GM23338 (cell line): ENCODE results near the gene PTK6. TPM values are rescaled to one million over a fixed set of nuclear protein-coding genes. Genes with fewer than 3 reads are reported as not detected.
A peak's percentile ranks its signal among the peaks of the same experiment; 100 is the strongest.

Experiments used
- ATAC-seq: fragments of 200-7000 bp; cut with Tn5 transposase; 3 replicates; pipeline ENCODE4 v1.9.1; 2020
- DNase-seq: peaks from one replicate; pipeline ENCODE4 v3.0.0-alpha.2; 2015; ENCODE audit warnings: low spot score
- H2AFZ ChIP-seq: fragments of 200-600 bp; sonication (generic); 2 replicates; pipeline ENCODE4 v1.8.0; 2016; ENCODE audit warnings: antibody characterized with exemption, mild to moderate bottlenecking, moderate library complexity
- H3F3A ChIP-seq: fragments of 200-600 bp; sonication (generic); replicated peaks from 2 replicates; pipeline ENCODE4 v1.8.0; 2017; ENCODE audit warnings: antibody characterized with exemption, mixed run types, low read depth
- H3K27ac ChIP-seq: fragments of 200-600 bp; sonication (generic); 2 replicates; pipeline ENCODE4 v1.6.1; 2016; ENCODE audit warnings: low read depth
- H3K27me3 ChIP-seq: fragments of 200-600 bp; sonication (generic); 2 replicates; pipeline ENCODE4 v1.8.0; 2016; ENCODE audit warnings: mild to moderate bottlenecking, mixed run types, moderate library complexity; ENCODE audit not compliant: insufficient read depth
- H3K36me3 ChIP-seq: fragments of 200-600 bp; sonication (generic); 2 replicates; pipeline ENCODE4 v1.8.0; 2016; ENCODE audit warnings: mild to moderate bottlenecking; ENCODE audit not compliant: insufficient read depth
- H3K4me1 ChIP-seq: fragments of 200-600 bp; sonication (generic); 2 replicates; pipeline ENCODE4 v1.8.0; 2016; ENCODE audit warnings: mild to moderate bottlenecking, moderate library complexity; ENCODE audit not compliant: insufficient read depth
- H3K4me2 ChIP-seq: fragments of 200-600 bp; sonication (generic); 2 replicates; pipeline ENCODE4 v1.7.1; 2017; ENCODE audit warnings: mixed run types
- H3K4me3 ChIP-seq: fragments of 200-600 bp; sonication (generic); 2 replicates; pipeline ENCODE4 v1.6.1; 2016; ENCODE audit warnings: mixed run types
- H3K79me2 ChIP-seq: fragments of 200-600 bp; sonication (generic); replicated peaks from 2 replicates; pipeline ENCODE4 v1.8.0; 2017; ENCODE audit warnings: mild to moderate bottlenecking; ENCODE audit not compliant: insufficient read depth
- H3K9me2 ChIP-seq: fragments of 200-600 bp; sonication (generic); 2 replicates; pipeline ENCODE4 v1.8.0; 2017; ENCODE audit not compliant: insufficient read depth
- H4K20me1 ChIP-seq: fragments of 200-600 bp; sonication (generic); replicated peaks from 2 replicates; pipeline ENCODE4 v1.8.0; 2017; ENCODE audit warnings: mild to moderate bottlenecking; ENCODE audit not compliant: insufficient read depth
- H3K27ac Mint-ChIP-seq: 2 replicates; pipeline ENCODE4 v1.8.0; 2020; ENCODE audit warnings: inconsistent platforms, mild to moderate bottlenecking, moderate library complexity, mixed read lengths
- H3K27me3 Mint-ChIP-seq: 3 replicates; pipeline ENCODE4 v1.8.0; 2022; ENCODE audit warnings: low read depth, mild to moderate bottlenecking, moderate library complexity, mixed read lengths, inconsistent platforms; ENCODE audit not compliant: insufficient read depth, poor library complexity
- H3K36me3 Mint-ChIP-seq: 3 replicates; pipeline ENCODE4 v1.8.0; 2021; ENCODE audit warnings: low read depth, mild to moderate bottlenecking, inconsistent platforms, moderate library complexity, mixed read lengths
- H3K4me1 Mint-ChIP-seq: 3 replicates; pipeline ENCODE4 v1.8.0; 2020; ENCODE audit warnings: mild to moderate bottlenecking, inconsistent platforms, mixed read lengths
- H3K4me3 Mint-ChIP-seq: 3 replicates; pipeline ENCODE4 v1.8.0; 2021; ENCODE audit warnings: moderate library complexity, mild to moderate bottlenecking, inconsistent platforms, mixed read lengths
- H3K9me3 Mint-ChIP-seq: 3 replicates; pipeline ENCODE4 v1.8.0; 2020; ENCODE audit warnings: moderate library complexity, mild to moderate bottlenecking, inconsistent platforms, mixed read lengths
- CREB1 ChIP-seq: fragments of 250-450 bp; sonication (Bioruptor Pico); IDR thresholded peaks from 2 replicates; pipeline ENCODE4 v1.5.0; 2020; ENCODE audit warnings: low read depth, mild to moderate bottlenecking, moderate library complexity
- CTCF ChIP-seq, 2 experiments: fragments of 200-600 bp in 1 of 2; sonication (generic) in 1 of 2; conservative IDR thresholded peaks; 2 replicates each; pipeline versions ENCODE4 v1.5.1 to v1.6.1; 2016 to 2017; ENCODE audit warnings: antibody characterized with exemption in 2 of 2, low read depth in 2 of 2, mild to moderate bottlenecking in 2 of 2, moderate library complexity in 1 of 2
- ETS1 ChIP-seq: IDR thresholded peaks from 2 replicates; pipeline ENCODE4 v1.6.1; 2016; ENCODE audit warnings: antibody characterized with exemption
- EZH2 ChIP-seq: fragments of 200-600 bp; sonication (generic); IDR thresholded peaks from one replicate; pipeline ENCODE4 v1.8.0; 2017; ENCODE audit warnings: antibody characterized with exemption, mild to moderate bottlenecking, low read depth; ENCODE audit not compliant: unreplicated experiment
- EZH2phosphoT487 ChIP-seq: fragments of 200-600 bp; sonication (generic); IDR thresholded peaks from one replicate; pipeline ENCODE4 v1.8.1; 2018; ENCODE audit warnings: antibody characterized with exemption; ENCODE audit not compliant: unreplicated experiment
- JUNB ChIP-seq: IDR thresholded peaks from one replicate; pipeline ENCODE4 v1.6.1; 2016; ENCODE audit warnings: antibody characterized with exemption; ENCODE audit not compliant: unreplicated experiment
- NANOG ChIP-seq: IDR thresholded peaks from 2 replicates; pipeline ENCODE4 v1.6.1; 2016; ENCODE audit warnings: antibody characterized with exemption, borderline replicate concordance
- POLR2AphosphoS5 ChIP-seq: IDR thresholded peaks from 2 replicates; pipeline ENCODE4 v1.6.1; 2016; ENCODE audit warnings: antibody characterized with exemption, low read depth
- ZNF114 ChIP-seq: fragments of 250-450 bp; sonication (Bioruptor Pico); IDR thresholded peaks from 2 replicates; pipeline ENCODE4 v1.5.0; 2020; ENCODE audit warnings: mild to moderate bottlenecking, moderate library complexity
- ZNF331 ChIP-seq: fragments of 250-450 bp; sonication (Bioruptor Pico); IDR thresholded peaks from 2 replicates; pipeline ENCODE4 v1.5.0; 2020; ENCODE audit warnings: low read depth, mild to moderate bottlenecking, moderate library complexity
- polyA plus RNA-seq: library from polyadenylated mRNA; unstranded; fragments of >200 nt; fragmentation: Nextera tagmentation; extraction: Ambion mirVana; gene quantifications from 2 replicates; pipeline ENCODE4 v1.2.1, GENCODE V29; 2016
- total RNA-seq: library from RNA; depleted of rRNA; stranded (reverse); fragments of >200 nt; shearing (Covaris generic); gene quantifications from 2 replicates; pipeline ENCODE4 v1.2.3, GENCODE V29; 2014
- TF ChIP-seq, protein P1 (sequence below): fragments of 250-450 bp; sonication (Bioruptor Pico); IDR thresholded peaks from 2 replicates; pipeline ENCODE4 v1.5.0; 2020; ENCODE audit warnings: mild to moderate bottlenecking, moderate library complexity
- TF ChIP-seq, protein P2 (sequence below): IDR thresholded peaks from one replicate; pipeline ENCODE4 v1.6.1; 2018; ENCODE audit warnings: antibody characterized with exemption; ENCODE audit not compliant: unreplicated experiment

PTK6 gene
- total and polyA plus RNA-seq, 2 experiments from 2014 or later = 0.28 TPM; not detected in 1

DNA sequence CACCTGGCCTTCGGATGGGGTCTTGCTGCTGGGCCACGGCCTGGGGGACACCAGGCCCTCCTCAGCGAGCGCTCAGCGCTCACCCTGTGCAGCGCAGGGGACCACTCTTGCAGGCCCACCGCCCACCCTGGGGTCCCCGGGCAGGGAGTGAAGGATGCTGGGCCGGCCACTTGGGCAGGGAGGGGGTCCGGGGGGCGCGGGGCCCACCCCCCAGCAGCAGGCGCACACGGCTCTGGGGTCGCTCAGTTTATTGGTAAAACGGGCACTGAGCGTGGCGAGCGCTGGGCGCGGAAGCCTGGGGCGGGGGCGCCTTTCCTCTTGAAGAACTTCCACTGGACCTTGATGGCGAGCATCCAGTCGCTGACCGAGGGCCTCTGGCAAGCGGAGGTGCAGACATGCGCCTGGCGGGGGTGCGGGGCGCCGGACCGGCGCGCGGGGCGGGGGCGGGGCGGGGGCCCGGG, 49.4 kb downstream of the PTK6 start (continued):
- TF ChIP-seq EZH2phosphoT487 = no peak
- TF ChIP-seq ZNF331 (CRISPR knock-in tag) = no peak
- TF ChIP-seq CREB1 = no peak

DNA sequence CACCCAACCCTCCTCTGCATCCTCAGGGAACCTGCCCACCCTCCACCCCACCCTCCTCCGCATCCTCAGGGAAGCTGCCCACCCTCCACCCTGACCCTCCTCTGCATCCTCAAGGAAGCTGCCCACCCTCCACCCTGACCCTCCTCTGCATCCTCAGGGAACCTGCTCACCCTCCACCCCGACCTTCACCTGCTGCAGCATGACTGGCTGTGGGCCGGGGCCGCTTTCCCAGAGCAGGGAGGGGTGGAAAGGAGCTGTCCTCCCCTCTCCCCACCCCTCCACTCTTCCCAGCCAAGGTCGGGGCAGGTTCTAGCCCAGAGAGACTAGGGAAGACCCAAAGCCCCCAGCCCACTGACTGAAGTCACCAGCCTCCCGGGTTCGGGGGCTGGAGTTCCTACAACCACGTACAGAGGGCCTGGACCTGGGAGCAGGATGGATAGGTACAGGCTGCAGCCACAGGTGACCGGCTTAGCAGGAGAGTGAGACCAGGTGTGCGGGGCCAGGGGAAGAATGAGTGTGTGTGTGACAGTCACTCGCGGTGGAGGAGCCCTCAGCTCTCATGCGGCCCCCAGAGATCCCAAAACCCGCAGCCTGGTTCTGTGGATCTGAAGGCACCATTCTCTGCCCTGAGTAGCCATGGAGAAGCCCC, 49.9 kb downstream of the PTK6 start:
- Mint-ChIP-seq H3K27me3 (peaks cover 39% of the 10 kb centered on the region), H3K4me1 (peaks cover 13% of the 10 kb centered on the region), H3K27ac (no peak overlapping the region), H3K4me3 (peak overlapping the region; percentile 56), H3K36me3 (peaks cover 13% of the 10 kb centered on the region), H3K9me3 (peaks cover 4% of the 10 kb centered on the region; the same call in 2 of the 3 replicates)
- Histone ChIP-seq H3K27ac (no peak overlapping the region), H3K79me2 (no peaks in the 10 kb centered on the region), H3F3A (no peaks in the 10 kb centered on the region), H3K4me1 (no peaks in the 10 kb centered on the region; the same call in 1 of the 2 replicates), H2AFZ (no peak overlapping the region), H4K20me1 (no peaks in the 10 kb centered on the region), H3K36me3 (no peaks in the 10 kb centered on the region), H3K27me3 (peaks cover 27% of the 10 kb centered on the region), H3K9me2 (0 out of 2 replicates have a peak, but pooled peaks cover 5% of the 10 kb centered on the region), H3K4me2 (peak overlapping the region; percentile 79), H3K4me3 (peak overlapping the region; percentile 51)
- DNase-seq (no peak), ATAC-seq (peak; percentile 6)
- TF ChIP-seq POLR2AphosphoS5 (no peak), CTCF (conservative IDR thresholded peaks at IDR 0.05; ENCODE audit: low read depth in 2 of 2) (no peak), JUNB (no peak), ETS1 (no peak), ZNF114 (CRISPR knock-in tag) (no peak), NANOG (no peak), EZH2 (no peak), CREB1 (no peak), EZH2phosphoT487 (no peak), ZNF331 (CRISPR knock-in tag) (no peak)
- TF ChIP-seq, protein P1, sequence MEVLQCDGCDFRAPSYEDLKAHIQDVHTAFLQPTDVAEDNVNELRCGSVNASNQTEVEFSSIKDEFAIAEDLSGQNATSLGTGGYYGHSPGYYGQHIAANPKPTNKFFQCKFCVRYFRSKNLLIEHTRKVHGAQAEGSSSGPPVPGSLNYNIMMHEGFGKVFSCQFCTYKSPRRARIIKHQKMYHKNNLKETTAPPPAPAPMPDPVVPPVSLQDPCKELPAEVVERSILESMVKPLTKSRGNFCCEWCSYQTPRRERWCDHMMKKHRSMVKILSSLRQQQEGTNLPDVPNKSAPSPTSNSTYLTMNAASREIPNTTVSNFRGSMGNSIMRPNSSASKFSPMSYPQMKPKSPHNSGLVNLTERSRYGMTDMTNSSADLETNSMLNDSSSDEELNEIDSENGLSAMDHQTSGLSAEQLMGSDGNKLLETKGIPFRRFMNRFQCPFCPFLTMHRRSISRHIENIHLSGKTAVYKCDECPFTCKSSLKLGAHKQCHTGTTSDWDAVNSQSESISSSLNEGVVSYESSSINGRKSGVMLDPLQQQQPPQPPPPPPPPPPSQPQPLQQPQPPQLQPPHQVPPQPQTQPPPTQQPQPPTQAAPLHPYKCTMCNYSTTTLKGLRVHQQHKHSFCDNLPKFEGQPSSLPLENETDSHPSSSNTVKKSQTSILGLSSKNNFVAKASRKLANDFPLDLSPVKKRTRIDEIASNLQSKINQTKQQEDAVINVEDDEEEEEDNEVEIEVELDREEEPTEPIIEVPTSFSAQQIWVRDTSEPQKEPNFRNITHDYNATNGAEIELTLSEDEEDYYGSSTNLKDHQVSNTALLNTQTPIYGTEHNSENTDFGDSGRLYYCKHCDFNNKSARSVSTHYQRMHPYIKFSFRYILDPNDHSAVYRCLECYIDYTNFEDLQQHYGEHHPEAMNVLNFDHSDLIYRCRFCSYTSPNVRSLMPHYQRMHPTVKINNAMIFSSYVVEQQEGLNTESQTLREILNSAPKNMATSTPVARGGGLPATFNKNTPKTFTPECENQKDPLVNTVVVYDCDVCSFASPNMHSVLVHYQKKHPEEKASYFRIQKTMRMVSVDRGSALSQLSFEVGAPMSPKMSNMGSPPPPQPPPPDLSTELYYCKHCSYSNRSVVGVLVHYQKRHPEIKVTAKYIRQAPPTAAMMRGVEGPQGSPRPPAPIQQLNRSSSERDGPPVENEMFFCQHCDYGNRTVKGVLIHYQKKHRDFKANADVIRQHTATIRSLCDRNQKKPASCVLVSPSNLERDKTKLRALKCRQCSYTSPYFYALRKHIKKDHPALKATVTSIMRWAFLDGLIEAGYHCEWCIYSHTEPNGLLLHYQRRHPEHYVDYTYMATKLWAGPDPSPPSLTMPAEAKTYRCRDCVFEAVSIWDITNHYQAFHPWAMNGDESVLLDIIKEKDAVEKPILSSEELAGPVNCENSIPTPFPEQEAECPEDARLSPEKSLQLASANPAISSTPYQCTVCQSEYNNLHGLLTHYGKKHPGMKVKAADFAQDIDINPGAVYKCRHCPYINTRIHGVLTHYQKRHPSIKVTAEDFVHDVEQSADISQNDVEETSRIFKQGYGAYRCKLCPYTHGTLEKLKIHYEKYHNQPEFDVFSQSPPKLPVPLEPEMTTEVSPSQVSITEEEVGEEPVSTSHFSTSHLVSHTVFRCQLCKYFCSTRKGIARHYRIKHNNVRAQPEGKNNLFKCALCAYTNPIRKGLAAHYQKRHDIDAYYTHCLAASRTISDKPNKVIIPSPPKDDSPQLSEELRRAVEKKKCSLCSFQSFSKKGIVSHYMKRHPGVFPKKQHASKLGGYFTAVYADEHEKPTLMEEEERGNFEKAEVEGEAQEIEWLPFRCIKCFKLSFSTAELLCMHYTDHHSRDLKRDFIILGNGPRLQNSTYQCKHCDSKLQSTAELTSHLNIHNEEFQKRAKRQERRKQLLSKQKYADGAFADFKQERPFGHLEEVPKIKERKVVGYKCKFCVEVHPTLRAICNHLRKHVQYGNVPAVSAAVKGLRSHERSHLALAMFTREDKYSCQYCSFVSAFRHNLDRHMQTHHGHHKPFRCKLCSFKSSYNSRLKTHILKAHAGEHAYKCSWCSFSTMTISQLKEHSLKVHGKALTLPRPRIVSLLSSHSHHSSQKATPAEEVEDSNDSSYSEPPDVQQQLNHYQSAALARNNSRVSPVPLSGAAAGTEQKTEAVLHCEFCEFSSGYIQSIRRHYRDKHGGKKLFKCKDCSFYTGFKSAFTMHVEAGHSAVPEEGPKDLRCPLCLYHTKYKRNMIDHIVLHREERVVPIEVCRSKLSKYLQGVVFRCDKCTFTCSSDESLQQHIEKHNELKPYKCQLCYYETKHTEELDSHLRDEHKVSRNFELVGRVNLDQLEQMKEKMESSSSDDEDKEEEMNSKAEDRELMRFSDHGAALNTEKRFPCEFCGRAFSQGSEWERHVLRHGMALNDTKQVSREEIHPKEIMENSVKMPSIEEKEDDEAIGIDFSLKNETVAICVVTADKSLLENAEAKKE (CRISPR knock-in tag) = no peak
- TF ChIP-seq, protein P2, sequence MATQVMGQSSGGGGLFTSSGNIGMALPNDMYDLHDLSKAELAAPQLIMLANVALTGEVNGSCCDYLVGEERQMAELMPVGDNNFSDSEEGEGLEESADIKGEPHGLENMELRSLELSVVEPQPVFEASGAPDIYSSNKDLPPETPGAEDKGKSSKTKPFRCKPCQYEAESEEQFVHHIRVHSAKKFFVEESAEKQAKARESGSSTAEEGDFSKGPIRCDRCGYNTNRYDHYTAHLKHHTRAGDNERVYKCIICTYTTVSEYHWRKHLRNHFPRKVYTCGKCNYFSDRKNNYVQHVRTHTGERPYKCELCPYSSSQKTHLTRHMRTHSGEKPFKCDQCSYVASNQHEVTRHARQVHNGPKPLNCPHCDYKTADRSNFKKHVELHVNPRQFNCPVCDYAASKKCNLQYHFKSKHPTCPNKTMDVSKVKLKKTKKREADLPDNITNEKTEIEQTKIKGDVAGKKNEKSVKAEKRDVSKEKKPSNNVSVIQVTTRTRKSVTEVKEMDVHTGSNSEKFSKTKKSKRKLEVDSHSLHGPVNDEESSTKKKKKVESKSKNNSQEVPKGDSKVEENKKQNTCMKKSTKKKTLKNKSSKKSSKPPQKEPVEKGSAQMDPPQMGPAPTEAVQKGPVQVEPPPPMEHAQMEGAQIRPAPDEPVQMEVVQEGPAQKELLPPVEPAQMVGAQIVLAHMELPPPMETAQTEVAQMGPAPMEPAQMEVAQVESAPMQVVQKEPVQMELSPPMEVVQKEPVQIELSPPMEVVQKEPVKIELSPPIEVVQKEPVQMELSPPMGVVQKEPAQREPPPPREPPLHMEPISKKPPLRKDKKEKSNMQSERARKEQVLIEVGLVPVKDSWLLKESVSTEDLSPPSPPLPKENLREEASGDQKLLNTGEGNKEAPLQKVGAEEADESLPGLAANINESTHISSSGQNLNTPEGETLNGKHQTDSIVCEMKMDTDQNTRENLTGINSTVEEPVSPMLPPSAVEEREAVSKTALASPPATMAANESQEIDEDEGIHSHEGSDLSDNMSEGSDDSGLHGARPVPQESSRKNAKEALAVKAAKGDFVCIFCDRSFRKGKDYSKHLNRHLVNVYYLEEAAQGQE = no peak
